Astrocyte of the spinal cord (primary cell): ENCODE results near the gene ZNF420.
A peak's percentile ranks its signal among the peaks of the same experiment; 100 is the strongest.
"Not testable (repeated sequence)": the region's sequence is repeated elsewhere in the genome, so short reads cannot be mapped to it uniquely, and the experiment has no call there.

ENCODE experiments used
- DNase-seq: peaks from one replicate; pipeline ENCODE4 v3.0.0; 2011; ENCODE audit warnings: low read depth, low spot score
- H3K4me3 ChIP-seq: 2 replicates; pipeline ENCODE4 v1.5.1; 2011; ENCODE audit warnings: low read depth, mild to moderate bottlenecking, low read length, moderate library complexity
- CTCF ChIP-seq: IDR thresholded peaks from 2 replicates; pipeline ENCODE4 v1.5.1; 2012; ENCODE audit warnings: low read depth, mild to moderate bottlenecking, low read length, inconsistent platforms
- in situ Hi-C: cut with HindIII; loops from 2 replicates; pipeline ENCODE4 v1.10.0; 2017; ENCODE audit warnings: low sequenced_read_pairs

The ZNF420 gene

GRCh38 chr19:37074819-37075362 is 3.3 kb upstream of the ZNF420 start:
- in situ Hi-C loops: no loop called here
- H3K4me3 ChIP-seq: no peak overlapping the region
- DNase-seq: no peak
- TF ChIP-seq CTCF: no peak

DNA sequence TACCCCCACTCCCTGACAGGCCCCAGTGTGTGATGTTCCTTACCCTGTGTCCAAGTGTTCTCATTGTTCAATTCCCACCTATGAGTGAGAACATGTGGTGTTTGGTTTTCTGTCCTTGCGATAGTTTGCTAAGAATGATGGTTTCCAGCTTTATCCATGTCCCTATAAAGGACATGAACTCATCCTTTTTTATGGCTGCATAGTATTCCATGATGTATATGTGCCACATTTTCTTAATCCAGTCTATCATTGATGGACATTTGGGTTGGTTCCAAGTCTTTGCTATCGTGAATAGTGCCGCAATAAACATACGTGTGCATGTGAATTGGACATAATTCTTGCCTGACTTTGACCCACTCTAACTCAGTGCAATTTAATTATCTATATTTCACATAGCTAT is 1.7 kb upstream of the ZNF420 start:
- in situ Hi-C loops, DNase-seq, H3K4me3 ChIP-seq: not testable (repeated sequence)

DNA sequence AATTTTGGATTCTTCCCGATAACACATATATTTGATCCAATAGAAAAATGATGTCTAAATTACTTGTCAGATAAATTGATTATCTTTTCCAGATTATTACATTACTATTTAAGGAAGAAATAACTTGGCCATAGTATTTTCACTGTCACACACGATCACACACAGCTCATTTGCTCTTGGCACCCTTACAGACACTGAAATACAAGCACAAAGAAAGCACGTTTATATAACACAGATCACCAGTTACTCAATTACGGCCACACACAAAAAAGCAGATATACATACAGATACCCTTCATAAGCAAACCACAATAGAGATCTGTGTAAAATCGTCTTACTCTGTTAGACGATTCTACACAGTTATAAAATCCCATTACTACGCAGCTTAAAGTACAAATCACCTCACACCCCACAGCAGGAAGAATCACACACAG is 716 bp upstream of the ZNF420 start:
- in situ Hi-C loops: no loop called here
- DNase-seq: no peak
- no peak for TF ChIP-seq CTCF
- H3K4me3 ChIP-seq: peak overlapping the region; percentile 80

DNA sequence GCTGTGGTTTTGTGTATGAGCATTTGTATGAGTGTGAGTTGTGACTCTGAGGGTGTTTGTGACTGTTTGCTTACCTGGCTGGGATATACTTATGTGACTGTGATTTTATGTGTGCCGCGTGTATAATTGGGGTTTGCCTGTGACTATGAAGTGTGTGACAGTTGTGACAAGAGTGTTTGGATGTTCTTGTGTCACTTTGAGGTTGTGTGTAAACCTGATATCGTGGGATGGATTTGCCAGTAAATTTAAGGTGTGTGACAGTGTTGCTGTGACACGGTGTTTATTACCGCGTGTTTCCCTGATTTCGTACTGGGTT is 442 bp downstream of the ZNF420 start:
- no peak for TF ChIP-seq CTCF
- H3K4me3 ChIP-seq: peak overlapping the region; percentile 80

DNA sequence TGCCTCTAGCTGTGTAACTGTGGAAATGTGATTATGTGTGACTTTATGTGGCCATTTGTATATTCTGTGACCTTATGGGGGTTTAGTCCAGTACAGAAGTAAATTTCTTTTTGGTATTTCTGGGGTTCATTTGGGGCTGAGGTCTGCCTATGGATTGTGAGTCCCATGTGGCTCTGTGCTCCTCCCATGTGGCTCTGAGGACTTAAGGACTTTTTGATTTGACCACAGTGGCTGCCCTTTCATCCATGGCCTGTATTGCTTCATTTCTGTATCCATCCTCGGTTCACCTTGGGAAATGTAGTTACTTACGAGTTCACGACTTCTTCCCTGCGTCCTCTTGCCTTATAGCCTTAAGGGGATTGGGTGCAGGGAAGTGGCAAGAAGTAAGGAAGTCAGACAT is 1.0 kb downstream of the ZNF420 start:
- TF ChIP-seq CTCF: no peak
- no peak for DNase-seq
- H3K4me3 ChIP-seq: peak overlapping the region; percentile 80
- in situ Hi-C loops: no loop called here

More for the DNA sequence above, 442 bp downstream of the ZNF420 start:
- in situ Hi-C loops: no loop called here
- DNase-seq: no peak

- no peak for DNase-seq
- in situ Hi-C loops: no loop called here
- H3K4me3 ChIP-seq: no peak overlapping the region
- no peak for TF ChIP-seq CTCF
These were observed 4.1 kb downstream of the ZNF420 start for GRCh38 chr19:37082307-37082706.

- no peak for DNase-seq
- no peak overlapping the region for H3K4me3 ChIP-seq
- TF ChIP-seq CTCF: no peak
- in situ Hi-C loops: no loop called here
These were observed 8.9 kb downstream of the ZNF420 start for GRCh38 chr19:37087110-37087509.
